Stimulated activated CD8-positive, alpha-beta memory T cell treated with anti-CD3 and anti-CD28 coated beads, Interleukin-2, amount 100 ng/mL, for 1 hour (primary cell): ENCODE results near the gene INVS.
A peak's percentile ranks its signal among the peaks of the same experiment; 100 is the strongest.
"Not testable (repeated sequence)": the region's sequence is repeated elsewhere in the genome, so short reads cannot be mapped to it uniquely, and the experiment has no call there.

ENCODE experiments used
- DNase-seq, 2 donors: peaks; one replicate each; pipeline ENCODE4 v3.0.0-alpha.2; 2020; ENCODE audit warnings: low read depth in 2 of 2

Gene INVS

DNA sequence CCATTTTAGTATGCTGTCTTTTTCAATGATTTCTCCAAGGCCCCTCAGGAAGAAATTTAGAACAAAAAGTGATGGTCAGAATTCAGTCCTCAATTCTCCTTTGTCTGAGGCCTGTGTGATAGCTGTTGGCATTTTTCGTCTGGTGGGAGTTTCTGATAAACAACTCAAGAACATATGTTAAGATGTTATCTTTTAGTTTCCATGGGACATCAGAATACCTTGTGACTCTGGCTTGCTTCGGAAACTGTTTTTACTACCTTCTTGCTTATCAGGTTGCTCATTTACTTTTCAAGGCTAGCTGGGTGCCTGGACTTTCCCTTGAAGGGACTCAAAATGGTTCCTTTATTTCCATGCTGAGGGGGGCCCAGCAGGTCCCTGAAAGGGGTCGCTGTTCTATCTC is 97.2 kb downstream of the INVS start:
- no peak for DNase-seq

DNA sequence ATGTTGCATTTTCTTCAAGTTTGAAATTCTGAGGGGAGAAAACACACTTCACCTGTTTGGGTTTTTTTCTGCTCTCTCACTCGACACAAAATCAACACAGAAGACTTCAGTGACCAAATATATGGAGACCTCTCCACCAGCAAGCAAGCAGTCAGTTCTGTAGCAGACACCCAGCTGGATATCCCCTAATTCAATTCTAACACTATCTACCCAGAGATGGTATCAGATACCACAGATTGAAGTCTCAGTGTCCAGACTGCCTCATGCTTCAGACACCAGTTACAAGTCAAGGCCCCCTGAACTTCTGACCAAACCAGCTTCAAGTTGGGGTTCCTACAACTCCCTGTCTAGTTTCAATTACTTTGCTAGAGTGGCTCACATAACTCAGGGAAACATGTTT is 97.8 kb downstream of the INVS start:
- DNase-seq: no peak

DNA sequence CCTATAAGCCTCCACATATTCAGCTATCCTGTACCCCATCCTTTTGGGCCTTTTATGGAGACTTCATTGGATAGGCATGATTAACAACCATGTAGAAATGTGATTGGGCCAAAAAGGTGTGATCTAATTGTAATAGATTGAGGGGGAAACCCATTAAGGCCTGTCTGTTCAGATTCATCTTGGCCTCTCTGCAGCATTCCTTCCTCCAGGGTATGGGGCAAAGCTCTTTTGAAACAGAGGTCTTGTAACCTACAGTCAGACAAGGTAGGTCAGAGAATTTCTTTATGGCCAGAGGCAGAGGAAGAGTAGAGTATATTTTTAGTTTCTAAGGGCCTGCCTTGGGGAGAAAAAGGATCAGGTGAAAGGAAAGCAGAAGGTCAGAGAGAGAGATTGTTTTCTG is 98.5 kb downstream of the INVS start:
- DNase-seq: no peak

DNA sequence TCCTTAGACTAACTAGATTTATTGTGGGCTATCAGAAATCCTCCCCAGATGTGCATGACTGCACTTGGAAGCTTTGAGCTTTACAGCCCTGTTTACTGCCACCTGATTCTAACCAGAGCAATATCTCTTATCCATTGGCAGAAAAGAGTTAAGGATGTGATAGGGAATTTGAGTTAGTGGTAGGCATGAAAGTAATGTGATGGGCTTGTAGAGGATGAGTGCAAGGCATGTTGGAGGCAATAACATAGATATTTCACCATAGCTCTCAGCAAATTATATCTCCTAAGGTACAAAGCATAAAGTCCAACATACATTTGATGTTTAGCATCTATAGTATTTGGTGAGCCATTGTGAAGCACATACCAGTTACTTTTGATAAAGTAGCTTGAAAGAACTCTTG is 103.8 kb downstream of the INVS start:
- DNase-seq: no peak

DNA sequence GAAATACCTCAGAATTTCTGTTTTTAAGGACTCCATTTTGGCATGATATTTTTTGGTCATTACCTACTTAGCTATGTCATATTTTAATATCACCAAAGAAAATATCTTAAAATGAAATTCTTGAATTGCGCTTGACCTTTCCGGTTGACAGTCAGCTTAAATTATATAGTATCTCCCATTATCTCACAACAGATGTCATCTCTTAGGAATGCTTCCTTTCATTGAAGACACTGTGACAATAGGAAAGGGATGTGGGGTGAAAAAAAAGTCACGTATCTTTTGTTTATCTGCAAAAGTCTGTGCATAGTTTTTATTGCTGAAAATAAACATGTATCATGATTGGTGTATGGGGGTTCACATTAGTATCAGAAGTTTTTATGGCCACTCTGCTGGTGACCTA is 105.8 kb downstream of the INVS start:
- DNase-seq: no peak

DNA sequence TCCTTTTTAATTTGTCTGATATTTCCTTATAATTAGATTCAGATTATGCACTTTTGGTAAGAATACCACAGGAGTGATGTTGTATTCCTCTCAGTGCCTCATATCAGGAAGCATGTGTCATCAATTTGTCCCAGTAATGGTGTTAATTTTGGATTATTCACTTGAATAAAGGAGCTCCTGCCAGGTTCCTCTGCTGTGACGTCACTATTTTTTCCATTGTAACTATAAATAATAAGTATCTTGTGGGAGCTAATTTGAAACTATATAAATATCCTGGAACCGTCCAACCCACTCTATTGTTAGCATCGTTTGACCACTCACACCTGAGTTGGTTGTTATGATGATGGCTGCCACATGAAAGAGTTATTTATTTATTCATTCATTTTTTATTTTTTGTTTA is 107.9 kb downstream of the INVS start:
- DNase-seq: no peak

DNA sequence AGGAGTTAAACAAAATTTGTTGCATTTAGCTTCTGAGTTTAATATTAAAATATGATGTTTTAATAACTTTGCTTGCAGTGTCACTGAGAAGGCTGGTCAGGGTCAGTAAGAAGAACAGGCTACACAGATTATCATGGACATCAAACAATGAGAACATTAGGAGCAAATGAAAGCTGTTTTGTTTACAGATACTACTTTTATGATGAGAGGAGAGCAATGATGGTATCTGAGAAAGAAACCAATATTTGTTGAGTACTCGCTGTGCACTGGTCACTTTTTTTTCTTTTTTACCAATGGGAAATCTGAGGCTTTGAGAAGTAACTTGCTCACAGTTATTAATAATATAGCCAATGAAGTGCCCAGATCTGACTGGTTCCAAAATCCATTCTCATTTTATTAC is 109.6 kb downstream of the INVS start:
- no peak for DNase-seq

DNA sequence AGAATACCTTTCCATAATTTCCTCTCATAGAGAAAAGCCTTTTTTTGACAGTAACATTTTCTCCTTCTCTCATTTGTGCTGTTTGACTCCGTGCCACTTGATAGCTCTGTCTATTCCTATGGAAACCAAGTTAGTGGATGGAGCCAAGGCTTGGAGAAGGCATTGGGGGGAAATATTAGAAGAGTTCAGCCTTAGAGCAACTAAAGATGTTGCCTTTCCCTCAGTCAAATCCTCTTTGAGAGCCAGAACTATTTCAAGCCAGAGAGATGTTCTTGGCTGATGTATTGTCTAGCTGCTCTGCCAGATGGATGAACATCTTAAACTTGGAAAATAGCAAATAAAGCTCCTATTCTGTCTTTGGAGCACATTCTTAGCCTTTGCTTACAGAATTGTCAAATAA is 112.4 kb downstream of the INVS start:
- no peak for DNase-seq

DNA sequence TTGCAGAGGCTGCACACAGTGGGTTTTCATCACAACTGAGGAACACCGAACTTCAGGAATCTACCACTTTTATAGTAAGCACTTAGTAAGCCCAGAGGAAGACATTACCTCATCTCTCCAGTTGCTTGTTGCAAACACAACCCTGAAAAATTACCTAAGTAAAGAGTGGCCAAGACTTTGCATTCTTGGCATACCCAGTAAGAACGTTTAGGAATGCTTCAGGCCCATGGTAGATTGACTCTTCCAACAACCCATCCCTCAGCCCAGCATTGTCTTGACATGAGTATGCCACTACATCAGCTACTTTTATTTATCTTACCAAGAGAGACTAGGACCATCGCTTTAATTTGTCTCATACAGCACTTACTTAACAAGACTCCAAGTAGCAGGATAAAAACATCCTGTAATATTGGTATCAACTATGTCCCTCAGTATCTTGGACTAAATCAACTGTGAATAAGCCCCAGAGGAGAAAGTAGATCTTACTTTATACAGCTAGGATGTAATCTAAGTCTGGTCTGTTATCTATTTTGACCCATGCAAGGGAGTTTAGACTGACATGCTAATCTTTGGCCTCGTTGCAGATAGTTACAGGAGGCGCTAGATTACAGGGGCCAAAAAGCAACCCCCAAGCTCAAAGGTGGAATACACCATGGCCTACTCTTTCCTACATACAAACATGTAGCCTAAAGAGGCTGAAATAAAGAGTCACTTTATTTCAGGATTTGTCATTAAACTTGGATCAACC is 114.9 kb downstream of the INVS start:
- no peak for DNase-seq

DNA sequence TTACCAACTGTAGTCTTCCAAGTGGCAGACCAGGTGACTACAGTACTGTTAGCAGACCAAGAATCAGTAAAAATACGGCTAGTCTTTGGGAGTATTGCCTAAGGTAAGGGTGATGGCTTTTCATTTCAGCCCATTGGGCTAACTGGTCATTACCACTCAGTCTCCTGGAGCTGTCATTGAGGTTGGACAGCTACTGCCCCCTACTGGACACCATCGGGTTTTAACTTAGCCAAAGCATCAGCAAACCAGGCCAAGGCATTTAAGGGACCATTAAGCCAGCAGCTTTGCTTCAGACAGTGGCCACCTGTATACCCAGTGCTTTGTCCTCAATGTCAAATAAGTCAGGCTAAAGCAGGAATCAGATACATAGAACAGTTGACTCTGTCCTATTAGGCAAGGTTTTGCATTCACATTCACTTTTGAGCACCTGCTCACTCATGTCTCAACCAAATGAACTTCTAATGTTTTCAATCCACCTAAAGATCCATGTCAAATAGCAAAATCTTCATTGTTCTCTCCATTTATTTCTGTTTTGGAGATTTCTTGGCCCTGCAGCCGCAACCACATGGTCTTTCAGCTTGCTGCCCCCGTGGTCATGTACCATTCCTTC is 117.2 kb downstream of the INVS start:
- DNase-seq: peak in 1 of 2 donors; percentile 31

DNA sequence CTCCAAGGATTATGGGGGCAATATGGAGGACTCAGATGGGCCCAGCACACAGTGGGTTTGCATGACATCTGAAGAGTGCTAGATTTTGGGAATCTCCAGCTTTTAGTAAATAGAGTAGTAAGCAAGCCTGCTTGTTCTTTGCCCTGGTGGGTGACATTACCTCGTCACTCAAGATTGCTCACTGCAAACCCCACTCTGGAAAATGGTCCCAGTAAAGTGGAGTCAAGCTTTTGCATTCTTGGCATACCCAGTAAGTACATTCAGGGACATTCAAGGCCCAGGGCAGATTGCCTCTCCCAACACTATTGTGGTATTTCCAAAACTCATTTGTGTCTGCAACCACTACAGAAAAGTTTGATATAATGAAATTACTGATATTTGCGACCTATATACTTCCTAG is 118.5 kb downstream of the INVS start:
- no peak for DNase-seq

DNA sequence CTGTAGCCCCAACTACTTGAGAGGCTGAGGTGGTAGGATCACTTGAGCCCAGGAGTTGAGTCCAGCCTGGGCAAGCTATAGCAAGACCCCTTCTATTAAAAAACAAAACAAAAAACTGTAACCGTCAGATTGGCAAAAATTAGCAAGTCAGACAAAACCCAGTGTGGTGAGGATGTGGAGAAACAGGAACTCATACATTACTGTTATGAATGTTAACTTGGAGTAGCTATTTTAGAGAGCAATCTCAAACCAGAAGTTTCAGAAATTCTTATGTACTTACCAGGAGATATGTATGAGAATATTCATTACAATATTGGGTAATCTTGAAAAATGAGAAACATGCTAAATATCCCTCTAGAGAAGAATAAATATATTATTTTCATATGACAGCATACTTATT is 120.3 kb downstream of the INVS start:
- no peak for DNase-seq

DNA sequence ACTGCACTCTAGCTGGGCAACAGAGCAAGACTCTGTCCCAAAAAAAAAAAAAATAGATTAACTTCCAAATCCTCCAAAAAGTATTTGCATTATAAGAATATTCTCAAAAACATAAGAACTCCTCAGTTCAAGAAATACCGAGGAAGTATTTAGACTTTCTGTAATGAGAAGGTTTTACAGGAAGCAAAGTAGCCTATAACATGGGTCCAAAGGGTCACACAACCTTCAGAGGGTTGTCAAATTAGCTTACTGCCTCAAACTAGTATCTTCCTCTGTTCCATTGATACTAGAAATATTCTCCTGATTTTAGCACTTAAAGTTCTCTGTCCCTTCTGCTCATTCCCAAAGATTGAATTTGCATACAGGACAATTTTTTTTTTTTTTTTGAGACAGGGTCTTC is 121.9 kb downstream of the INVS start:
- no peak for DNase-seq

DNA sequence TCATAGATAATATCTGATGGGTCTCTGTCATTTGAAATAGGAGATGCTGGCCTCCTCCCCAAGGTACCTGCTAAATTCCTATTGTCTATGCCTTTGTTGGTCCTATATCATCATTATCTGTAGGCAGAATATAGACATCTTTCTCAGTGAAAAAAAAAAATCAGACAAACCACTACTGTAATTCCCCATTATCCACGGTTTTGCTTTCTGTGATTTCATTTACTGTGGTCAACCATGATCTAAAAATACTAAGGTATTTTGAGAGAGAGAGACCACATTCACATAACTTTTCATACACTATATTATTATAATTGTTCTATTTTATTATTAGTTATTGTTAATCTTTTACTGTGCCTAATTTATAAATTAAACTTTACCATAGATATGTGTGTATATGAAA is 122.5 kb downstream of the INVS start:
- no peak for DNase-seq

DNA sequence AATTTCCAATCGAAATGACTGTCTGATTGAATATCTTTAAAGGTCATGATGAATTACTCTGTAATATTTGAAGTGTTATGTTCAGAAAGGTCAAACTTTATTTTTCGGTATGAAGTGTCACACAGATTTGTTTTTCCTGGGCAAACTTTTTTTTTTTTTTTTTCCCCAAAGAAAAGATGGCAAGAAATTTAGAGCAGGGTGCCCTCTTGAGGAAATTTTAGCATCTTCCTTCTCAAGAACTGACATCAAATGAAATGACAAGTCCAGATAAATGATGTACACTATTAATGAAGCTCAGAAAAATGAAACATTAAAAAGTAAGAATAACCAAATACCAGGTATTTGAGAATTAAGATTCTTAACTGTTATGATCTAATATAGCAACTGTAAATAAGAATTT is 123.6 kb downstream of the INVS start:
- DNase-seq: no peak

DNA sequence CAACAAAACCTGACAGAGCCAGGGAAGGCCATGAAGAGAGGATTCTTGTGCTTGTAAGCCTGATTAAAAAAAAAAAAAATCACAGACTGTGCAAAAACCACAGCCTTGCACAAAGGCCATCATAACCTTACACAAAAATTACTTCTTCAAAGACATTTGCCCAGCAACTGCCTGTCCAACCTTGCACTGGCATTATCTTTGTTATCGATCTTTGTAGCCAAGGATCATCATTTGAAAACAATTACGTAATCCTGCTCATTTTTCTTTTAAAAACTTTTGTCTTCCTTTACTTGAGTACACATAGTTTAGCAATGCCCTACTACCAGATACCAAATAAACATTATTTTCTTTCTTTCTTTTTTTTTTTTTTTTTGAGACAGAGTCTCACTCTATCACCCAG is 128.6 kb downstream of the INVS start:
- DNase-seq: no peak

DNA sequence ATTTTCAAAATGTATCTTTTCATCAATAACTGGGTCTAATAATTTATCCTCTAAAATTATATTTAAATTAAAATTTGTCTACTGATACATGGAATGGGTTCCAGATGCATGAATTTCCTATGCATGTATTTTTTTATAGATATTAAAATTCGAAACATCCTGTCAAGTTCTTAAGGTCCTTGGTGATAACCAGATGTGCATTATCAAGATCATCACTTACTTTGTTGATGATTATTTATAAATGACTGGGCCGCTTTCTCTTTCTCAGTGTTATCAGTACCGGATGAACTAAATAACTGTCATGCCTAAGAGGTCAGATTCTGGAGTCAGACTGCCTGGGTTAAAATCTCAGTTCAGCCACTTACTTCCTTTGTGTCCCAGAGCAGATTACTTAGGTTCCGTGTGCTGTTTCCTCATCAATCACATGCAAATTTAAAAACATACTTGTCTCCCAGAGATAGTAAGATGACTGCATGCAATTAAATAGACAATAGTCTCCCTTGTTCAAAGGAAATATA is 129.4 kb downstream of the INVS start:
- DNase-seq: no peak

DNA sequence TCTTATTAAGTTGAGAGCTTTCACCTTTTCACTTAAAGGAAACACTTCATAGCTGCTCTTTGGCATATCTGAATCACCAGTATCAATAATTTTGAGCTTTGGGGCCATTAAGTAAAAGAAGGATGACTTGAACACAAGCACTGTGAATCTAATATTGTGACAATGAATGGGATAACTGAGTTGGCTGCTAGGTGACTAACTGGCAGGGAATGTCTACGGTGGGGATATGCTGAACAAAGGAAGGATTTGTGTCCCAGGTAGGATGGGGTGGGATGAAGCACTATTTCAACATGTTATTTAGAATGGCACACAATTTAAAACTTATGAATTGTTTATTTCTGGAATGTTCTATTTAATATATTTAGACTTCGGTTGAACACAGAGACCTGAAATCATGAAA is 130.1 kb downstream of the INVS start:
- DNase-seq: no peak

DNA sequence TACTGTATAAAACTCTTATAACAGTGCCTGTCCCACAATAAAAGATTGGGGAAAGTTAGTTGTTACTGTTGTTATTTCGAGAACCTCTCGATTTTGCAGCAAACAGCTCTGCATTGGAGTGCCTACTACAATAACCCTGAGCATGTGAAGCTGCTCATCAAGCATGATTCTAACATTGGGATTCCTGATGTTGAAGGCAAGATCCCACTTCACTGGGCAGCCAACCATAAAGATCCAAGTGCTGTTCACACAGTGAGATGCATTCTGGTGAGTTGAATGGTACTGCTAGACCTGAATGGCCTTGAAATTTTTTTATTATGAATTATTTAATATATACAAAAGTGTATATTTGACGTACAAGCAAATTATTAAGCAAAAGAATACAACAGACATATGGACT is 130.5 kb downstream of the INVS start:
- no peak for DNase-seq

DNA sequence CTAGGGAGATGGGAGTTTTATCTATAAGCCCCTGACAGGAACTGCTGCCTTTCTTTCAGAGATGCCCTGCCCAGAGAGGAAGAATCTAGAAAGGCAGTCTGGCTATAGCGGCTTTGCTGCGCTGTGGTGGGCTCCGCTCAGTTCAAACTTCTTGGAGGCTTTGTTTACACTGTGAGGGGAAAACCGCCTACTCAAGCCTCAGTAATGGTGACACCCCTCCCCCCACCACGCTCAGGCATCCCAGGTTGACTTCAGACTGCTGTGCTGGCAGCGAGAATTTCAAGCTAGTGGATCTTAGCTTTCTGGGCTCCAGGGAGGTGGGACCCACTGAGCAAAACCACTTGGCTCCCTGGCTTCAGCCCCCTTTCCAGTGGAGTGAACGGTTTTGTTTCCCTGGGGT is 137.9 kb downstream of the INVS start:
- not testable (repeated sequence) for DNase-seq

DNA sequence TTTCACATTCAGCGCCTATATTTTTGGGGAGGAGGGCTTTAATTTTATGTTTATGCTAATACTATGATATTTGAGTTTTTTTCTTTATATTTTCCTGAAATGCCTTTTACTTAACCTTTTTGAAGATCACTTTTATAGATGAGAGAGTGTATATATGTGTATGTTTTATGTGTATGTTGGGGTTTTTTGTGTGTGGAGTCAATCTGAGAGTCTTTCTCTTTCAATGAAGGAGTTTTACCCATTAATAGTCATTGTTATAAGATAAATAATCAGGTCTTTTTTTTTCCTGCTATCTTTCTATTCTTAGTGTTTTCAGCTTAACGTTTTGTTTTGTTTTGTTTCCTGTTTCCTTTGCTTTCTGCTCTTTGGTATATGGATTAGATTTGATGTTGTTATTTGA is 141.5 kb downstream of the INVS start:
- no peak for DNase-seq

DNA sequence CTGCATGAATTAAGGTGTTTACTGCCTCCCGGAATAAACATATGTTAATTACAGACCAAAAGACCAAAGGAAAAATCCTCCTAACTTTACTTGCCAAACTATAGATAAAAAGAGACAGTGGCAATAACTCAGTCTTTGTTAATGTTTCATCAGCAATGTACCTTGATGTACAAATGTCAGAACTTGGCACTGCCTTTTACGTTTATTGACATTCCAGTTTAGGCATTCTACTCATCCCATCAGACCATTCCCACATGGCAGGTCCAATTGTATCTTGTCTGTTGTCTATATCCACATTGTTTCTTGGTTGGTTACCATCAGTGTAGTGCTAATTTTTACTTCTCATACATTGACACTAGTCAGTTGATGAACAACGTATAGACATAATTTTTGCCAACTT is 168.2 kb downstream of the INVS start:
- DNase-seq: no peak

DNA sequence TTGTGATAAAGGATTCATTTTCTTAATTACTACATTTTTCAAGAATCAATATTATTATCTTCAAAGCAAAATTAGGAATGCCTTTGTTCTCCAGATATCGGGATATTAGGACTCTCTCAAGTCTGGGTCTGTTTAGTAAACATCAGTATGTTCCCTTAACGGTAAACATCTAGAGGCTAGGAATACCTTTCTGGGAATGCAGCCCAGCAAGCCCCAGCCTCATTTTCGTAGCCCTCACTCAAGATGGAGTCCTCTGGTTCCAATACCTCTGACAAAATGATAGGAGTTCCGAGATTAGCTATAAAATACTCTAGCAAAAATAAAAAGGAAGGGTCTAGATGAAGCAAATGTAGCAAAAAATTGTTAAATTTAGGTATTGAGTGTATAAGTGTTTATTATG is 169.2 kb downstream of the INVS start:
- no peak for DNase-seq

DNA sequence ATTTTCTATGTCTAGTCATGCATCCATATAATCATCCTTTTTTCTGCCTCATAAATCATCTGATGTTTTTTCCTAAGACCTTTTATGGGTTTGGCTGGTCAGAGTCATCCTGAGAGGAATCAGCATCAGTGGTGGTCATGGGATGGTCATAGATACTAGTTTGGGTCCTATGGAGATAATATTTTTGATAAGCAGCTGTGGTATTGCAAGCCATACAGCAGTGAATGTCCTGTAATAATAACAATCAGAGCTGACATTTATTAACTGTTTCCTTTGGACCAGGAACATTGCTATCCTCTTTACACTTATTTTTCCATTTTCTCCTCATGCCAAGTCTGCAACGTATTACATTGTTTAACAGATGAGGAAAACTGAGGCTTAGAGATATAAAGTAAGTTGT is 170.6 kb downstream of the INVS start:
- no peak for DNase-seq
